ENCODE measurements around the gene HM13. TPM values are rescaled to one million over a fixed set of nuclear protein-coding genes. Genes with fewer than 3 reads are reported as not detected.
A peak's percentile ranks its signal among the peaks of the same experiment; 100 is the strongest.

Gene HM13
- total and polyA plus RNA-seq, 2 donors (not counting 1 experiment from before 2014, with no cell fraction given), result 73.2 to 85.1 TPM

- POLR2A ChIA-PET, result no interaction called here
- Histone ChIP-seq H3K36me3 (replicated peaks in 1 of 2; ENCODE audit: control extremely low read depth in 1 of 2, control insufficient read depth in 1 of 2, extremely low read depth in 1 of 2, insufficient read depth in 2 of 2, low read length in 1 of 2) (no peaks in the 10 kb centered on the region), H3K4me1 (ENCODE audit: control insufficient read depth in 2 of 2, insufficient read depth in 2 of 2, low read length in 2 of 2) (peaks cover 23 to 24% of the 10 kb centered on the region in 2 donors), H3K4me3 (ENCODE audit: control extremely low read depth in 1 of 5, extremely low read depth in 1 of 5, insufficient read depth in 1 of 5, low read depth in 2 of 5, low read length in 4 of 5) (no peak overlapping the region), H3K4me2 (replicated peaks; ENCODE audit: low read depth, low read length, poor library complexity, severe bottlenecking) (no peak overlapping the region), H3K27ac (ENCODE audit: low read length in 2 of 2) (no peak overlapping the region), H3K79me2 (ENCODE audit: control insufficient read depth, insufficient read depth, low read length) (no peaks in the 10 kb centered on the region), H2AFZ (ENCODE audit: insufficient read depth, low read depth, low read length, poor library complexity, severe bottlenecking) (no peak overlapping the region), H3K9ac (ENCODE audit: low read length) (no peak overlapping the region), H3K9me3 (ENCODE audit: control extremely low read depth in 1 of 3, control insufficient read depth in 2 of 3, insufficient read depth in 1 of 3, low read length in 2 of 3) (peaks cover 0 to 5% (median 0%) of the 10 kb centered on the region in 3 donors), H4K20me1 (ENCODE audit: control insufficient read depth, insufficient read depth, low read length, poor library complexity, severe bottlenecking) (no peaks in the 10 kb centered on the region), H3K27me3 (replicated peaks in 1 of 4; ENCODE audit: control extremely low read depth in 1 of 4, control insufficient read depth in 3 of 4, insufficient read depth in 4 of 4, low read length in 3 of 4) (peaks cover 0 to 35% (median 11%) of the 10 kb centered on the region in 4 experiments)
- Mint-ChIP-seq H3K4me1 (peaks cover 24% of the 10 kb centered on the region), H3K27me3 (peaks cover 44% of the 10 kb centered on the region), H3K27ac (no peak overlapping the region), H3K9me3 (ENCODE audit: insufficient read depth) (no peaks in the 10 kb centered on the region), H3K4me3 (no peak overlapping the region)
- no peak for ATAC-seq (ENCODE audit: low read depth)
- 84% methylated on average over 4 of the region's 5 CpGs for WGBS (ENCODE audit: insufficient coverage)
- intact Hi-C loops (cut with micrococcal nuclease), result no loop called here
- DNase-seq, result no peak
- CTCF ChIA-PET, result interaction anchor here (1.5 to 3.5 kb wide), 2 partner anchors 13 to 30 kb away, joined by 4 to 14 read pairs; no protein-coding TSS in a partner anchor
- TF ChIP-seq CTCF (IDR thresholded peaks at IDR 0.05) (no peak), EZH2 (IDR thresholded peaks at IDR 0.05; ENCODE audit: borderline replicate concordance, insufficient read depth, low read depth, low read length, poor library complexity, severe bottlenecking) (no peak)
Observed at GRCh38 chr20:31473331-31474096, 40.7 kb upstream of the HM13 start.

GRCh38 chr20:31474097-31474436 lies 40.2 kb upstream of the HM13 start:
- H3K79me2 ChIP-seq (ENCODE audit: control insufficient read depth, insufficient read depth, low read length), result no peaks in the 10 kb centered on the region
- CTCF ChIA-PET, result interaction anchor here (1.5 to 3.5 kb wide), 2 partner anchors 13 to 29 kb away, joined by 4 to 14 read pairs; no protein-coding TSS in a partner anchor
- H3K9ac ChIP-seq (ENCODE audit: low read length), result no peak overlapping the region
- ATAC-seq (ENCODE audit: low read depth) (no peak), DNase-seq (no peak)
- Mint-ChIP-seq H3K27ac (no peak overlapping the region), H3K9me3 (ENCODE audit: insufficient read depth) (no peaks in the 10 kb centered on the region), H3K27me3 (peaks cover 46% of the 10 kb centered on the region), H3K4me1 (peaks cover 24% of the 10 kb centered on the region), H3K4me3 (peak overlapping the region; percentile 59)
- no peak overlapping the region for H3K4me2 ChIP-seq (replicated peaks; ENCODE audit: low read depth, low read length, poor library complexity, severe bottlenecking)
- H3K9me3 ChIP-seq (ENCODE audit: control extremely low read depth in 1 of 3, control insufficient read depth in 2 of 3, insufficient read depth in 1 of 3, low read length in 2 of 3), result peaks cover 0 to 5% (median 0%) of the 10 kb centered on the region in 3 donors
- H3K27me3 ChIP-seq (replicated peaks in 1 of 4; ENCODE audit: control extremely low read depth in 1 of 4, control insufficient read depth in 3 of 4, insufficient read depth in 4 of 4, low read length in 3 of 4), result peaks cover 0 to 35% (median 11%) of the 10 kb centered on the region in 4 experiments
- TF ChIP-seq EZH2 (IDR thresholded peaks at IDR 0.05; ENCODE audit: borderline replicate concordance, insufficient read depth, low read depth, low read length, poor library complexity, severe bottlenecking), result no peak
- TF ChIP-seq CTCF (IDR thresholded peaks at IDR 0.05), result no peak
- 70% methylated on average over 2 of the region's 2 CpGs for WGBS (ENCODE audit: insufficient coverage)
- peaks cover 23 to 24% of the 10 kb centered on the region in 2 donors for H3K4me1 ChIP-seq (ENCODE audit: control insufficient read depth in 2 of 2, insufficient read depth in 2 of 2, low read length in 2 of 2)
- intact Hi-C loops (cut with micrococcal nuclease), result no loop called here
- no peaks in the 10 kb centered on the region for H3K36me3 ChIP-seq (replicated peaks in 1 of 2; ENCODE audit: control extremely low read depth in 1 of 2, control insufficient read depth in 1 of 2, extremely low read depth in 1 of 2, insufficient read depth in 2 of 2, low read length in 1 of 2)
- peak overlapping the region in 1 of 5 experiments; percentile 7 for H3K4me3 ChIP-seq (ENCODE audit: control extremely low read depth in 1 of 5, extremely low read depth in 1 of 5, insufficient read depth in 1 of 5, low read depth in 2 of 5, low read length in 4 of 5)
- H3K27ac ChIP-seq (ENCODE audit: low read length in 2 of 2), result no peak overlapping the region
- POLR2A ChIA-PET, result no interaction called here
- H4K20me1 ChIP-seq (ENCODE audit: control insufficient read depth, insufficient read depth, low read length, poor library complexity, severe bottlenecking), result no peaks in the 10 kb centered on the region
- no peak overlapping the region for H2AFZ ChIP-seq (ENCODE audit: insufficient read depth, low read depth, low read length, poor library complexity, severe bottlenecking)
